RWPE1 (cell line): ENCODE results near the gene WDFY4.

Source experiments
- CTCF ChIA-PET: fragments of 350-600 bp; sonication (Branson Sonifier 250); formaldehyde crosslinking; extraction: SDS; loops from one replicate; lab custom pipeline; 2021; lab: Yijun Ruan, JAX
- POLR2A ChIA-PET: fragments of 400-600 bp; formaldehyde crosslinking; extraction: SDS; loops from one replicate; lab custom pipeline; 2020; ENCODE audit warnings: antibody characterized with exemption; ENCODE audit not compliant: low non-redundant PET; lab: Yijun Ruan, JAX
- DNase-seq: peaks from one replicate; pipeline ENCODE4 v3.0.0; 2012; ENCODE audit warnings: low spot score
- H3K27ac ChIP-seq: fragments of 450-650 bp; 2 replicates; pipeline ENCODE4 v1.5.1; 2017
- CTCF ChIP-seq: fragments of 450-650 bp; conservative IDR thresholded peaks from 2 replicates; pipeline ENCODE4 v1.5.1; 2017; ENCODE audit warnings: low read depth, mild to moderate bottlenecking

Gene WDFY4

GRCh38 chr10:49012603-49013002, 327.9 kb downstream of the WDFY4 start:
- H3K27ac ChIP-seq: no peak overlapping the region
- CTCF ChIA-PET: interaction anchor here (0.6 to 0.9 kb wide), 2 partner anchors 17 to 499 kb away, joined by 3 read pairs; no protein-coding TSS in a partner anchor
- no peak for TF ChIP-seq CTCF
- no peak for DNase-seq
- POLR2A ChIA-PET: no interaction called here

- no peak for TF ChIP-seq CTCF
- no peak for DNase-seq
- H3K27ac ChIP-seq: no peak overlapping the region
- ChIA-PET POLR2A (no interaction called here), CTCF (interaction anchor here (0.9 kb wide), 1 partner anchor 130 kb away, joined by 3 read pairs; no protein-coding TSS in a partner anchor)
Measured at GRCh38 chr10:49015700-49016099, 331.0 kb downstream of the WDFY4 start.

- TF ChIP-seq CTCF: no peak
- ChIA-PET CTCF (interaction anchor here (0.5 kb wide), 1 partner anchor 32 kb away, joined by 4 read pairs; no protein-coding TSS in a partner anchor), POLR2A (no interaction called here)
- no peak overlapping the region for H3K27ac ChIP-seq
- no peak for DNase-seq
Measured at GRCh38 chr10:49021685-49022084, 337.0 kb downstream of the WDFY4 start.

- DNase-seq: no peak
- CTCF ChIA-PET: no interaction called here
Measured at GRCh38 chr10:49023071-49023470, 338.4 kb downstream of the WDFY4 start.

GRCh38 chr10:49023752-49024151, 339.1 kb downstream of the WDFY4 start:
- DNase-seq: no peak
- H3K27ac ChIP-seq: no peak overlapping the region
- ChIA-PET CTCF (no interaction called here), POLR2A (no interaction called here)
- TF ChIP-seq CTCF: no peak

More at GRCh38 chr10:49023071-49023470, 338.4 kb downstream of the WDFY4 start:
- TF ChIP-seq CTCF: no peak
- H3K27ac ChIP-seq: no peak overlapping the region
- POLR2A ChIA-PET: no interaction called here

- no peak for DNase-seq
- H3K27ac ChIP-seq: no peak overlapping the region
- no peak for TF ChIP-seq CTCF
- POLR2A ChIA-PET: no interaction called here
- CTCF ChIA-PET: no interaction called here
Measured at GRCh38 chr10:49024484-49024883, 339.8 kb downstream of the WDFY4 start.
